ENCODE measurements around the gene RPP25L.

RPP25L gene

GRCh38 chr9:34610434-34611206 is 1.3 kb downstream of the RPP25L start:
- no peak for DNase-seq

GRCh38 chr9:34607331-34607730 is 4.6 kb downstream of the RPP25L start:
- DNase-seq = no peak

DNA sequence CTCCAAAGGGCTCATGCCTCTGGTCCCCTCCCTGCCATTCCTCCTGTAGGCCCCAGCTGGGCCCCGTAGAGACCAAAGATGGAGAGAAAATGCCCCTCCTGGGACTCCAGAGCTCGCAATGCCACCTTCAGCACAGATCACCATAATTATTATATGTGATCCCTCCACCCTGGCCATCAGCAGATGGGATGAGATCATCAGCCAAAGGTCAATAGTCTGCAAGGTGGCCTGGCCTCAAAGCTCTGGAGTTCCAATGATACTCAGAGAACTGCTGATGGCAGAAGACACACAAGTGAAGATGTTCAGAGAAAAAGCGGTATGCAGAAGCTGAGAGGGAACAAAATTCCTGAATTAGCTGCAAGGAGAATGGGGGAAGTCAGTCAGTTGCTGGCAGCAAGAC is 5.0 kb downstream of the RPP25L start:
- no peak for DNase-seq

DNA sequence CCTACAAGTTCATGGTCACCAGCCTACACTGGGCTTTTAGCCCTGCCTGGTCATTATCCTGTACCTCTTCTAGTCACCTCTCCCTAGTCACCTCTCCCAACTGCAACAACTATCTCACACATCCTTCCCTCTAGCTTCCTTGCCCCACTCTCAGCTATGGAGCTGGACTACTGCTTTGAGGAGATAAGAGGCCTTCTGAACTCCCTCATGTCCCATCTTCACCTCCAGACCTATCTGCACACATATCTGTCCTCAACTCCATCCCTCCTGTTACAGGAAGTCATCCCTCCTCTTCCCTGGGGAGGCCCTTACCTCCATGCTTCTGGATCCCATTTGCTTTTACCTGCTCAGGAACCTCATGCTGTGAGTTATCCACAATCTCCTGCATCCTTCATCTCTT is 5.7 kb downstream of the RPP25L start:
- no peak for DNase-seq

GRCh38 chr9:34603610-34604231 is 8.2 kb downstream of the RPP25L start:
- no peak for DNase-seq

- no peak for DNase-seq
These were observed 9.8 kb downstream of the RPP25L start for GRCh38 chr9:34601937-34602573.

DNA sequence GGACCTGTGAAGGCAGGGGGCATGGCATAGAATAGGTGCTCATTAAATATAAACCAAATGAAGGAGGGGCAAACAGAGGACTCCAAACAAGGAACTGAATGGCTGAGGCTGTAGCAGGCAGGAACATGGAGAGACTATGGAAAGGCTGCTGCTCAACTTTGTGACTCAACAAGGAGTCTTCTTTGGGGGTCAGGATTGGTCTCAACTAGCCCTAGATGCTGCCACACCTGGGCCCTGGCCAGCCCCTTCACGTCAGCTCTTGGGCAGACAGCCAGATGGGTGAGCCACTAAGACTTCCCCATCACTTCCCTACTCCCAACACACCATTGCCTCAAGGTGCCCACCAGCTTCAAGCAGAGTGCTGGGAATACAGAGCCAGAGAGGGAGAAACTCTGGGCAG is 11.0 kb downstream of the RPP25L start:
- no peak for DNase-seq

DNA sequence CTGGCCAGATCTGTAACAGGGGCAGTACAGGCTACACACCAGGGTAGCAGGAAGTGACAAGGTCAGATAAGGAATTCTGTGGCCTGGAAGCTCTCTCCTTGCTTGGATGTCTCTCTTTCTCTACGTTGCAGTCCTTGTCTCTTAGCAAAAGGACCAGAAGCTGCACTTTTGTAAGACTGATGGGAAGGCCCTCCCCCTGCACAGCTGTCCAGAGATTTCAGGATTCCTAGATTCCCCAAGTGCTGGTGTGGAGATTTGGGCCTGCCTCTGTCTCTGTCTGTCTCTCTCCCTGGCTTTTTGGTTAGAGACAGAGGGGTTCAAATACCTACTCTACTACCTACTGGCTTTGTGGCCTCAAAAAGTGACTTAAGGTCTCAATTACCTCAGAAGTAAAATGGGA is 12.4 kb downstream of the RPP25L start:
- no peak for DNase-seq

GRCh38 chr9:34594177-34594576 is 17.7 kb downstream of the RPP25L start:
- DNase-seq = no peak

DNA sequence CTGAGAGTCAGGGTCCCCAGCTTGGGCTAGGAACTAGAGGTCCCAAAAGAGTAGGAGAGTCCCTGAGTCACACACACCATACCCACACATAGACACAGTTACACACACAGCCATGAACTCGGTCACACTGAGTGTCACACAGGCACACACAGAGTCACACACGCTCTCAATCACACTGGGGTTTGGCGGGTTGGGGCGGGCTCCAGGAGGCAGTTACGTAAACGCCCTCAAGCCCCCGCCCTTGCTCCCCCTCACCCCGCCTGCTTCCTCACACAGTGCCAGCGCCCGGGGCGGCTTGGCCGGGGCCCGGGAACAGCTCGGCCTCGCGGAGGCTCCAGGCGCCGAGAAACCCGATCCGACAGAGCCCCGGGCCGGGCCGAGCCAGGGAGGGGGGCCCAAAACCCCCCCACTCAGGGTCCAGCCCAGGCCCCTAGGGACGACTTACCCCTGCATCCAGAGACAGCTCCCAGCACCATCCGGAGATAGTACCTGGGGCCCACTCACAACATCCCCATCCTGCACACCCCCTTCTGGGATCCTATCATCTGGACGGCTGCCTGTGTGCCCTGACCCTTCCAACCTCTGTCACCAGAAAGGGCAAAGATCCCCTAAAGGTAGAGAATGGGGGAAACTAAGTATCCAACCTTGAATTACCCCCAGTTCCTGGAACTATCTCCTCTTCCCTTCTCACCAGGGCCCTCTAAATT is 18.8 kb downstream of the RPP25L start:
- no peak for DNase-seq

- DNase-seq = no peak
These were observed 19.7 kb downstream of the RPP25L start for GRCh38 chr9:34591917-34592866.

- DNase-seq = peak; percentile 48
These were observed 20.5 kb downstream of the RPP25L start for GRCh38 chr9:34591248-34591916.

GRCh38 chr9:34590381-34591247 is 21.3 kb downstream of the RPP25L start:
- no peak for DNase-seq

DNA sequence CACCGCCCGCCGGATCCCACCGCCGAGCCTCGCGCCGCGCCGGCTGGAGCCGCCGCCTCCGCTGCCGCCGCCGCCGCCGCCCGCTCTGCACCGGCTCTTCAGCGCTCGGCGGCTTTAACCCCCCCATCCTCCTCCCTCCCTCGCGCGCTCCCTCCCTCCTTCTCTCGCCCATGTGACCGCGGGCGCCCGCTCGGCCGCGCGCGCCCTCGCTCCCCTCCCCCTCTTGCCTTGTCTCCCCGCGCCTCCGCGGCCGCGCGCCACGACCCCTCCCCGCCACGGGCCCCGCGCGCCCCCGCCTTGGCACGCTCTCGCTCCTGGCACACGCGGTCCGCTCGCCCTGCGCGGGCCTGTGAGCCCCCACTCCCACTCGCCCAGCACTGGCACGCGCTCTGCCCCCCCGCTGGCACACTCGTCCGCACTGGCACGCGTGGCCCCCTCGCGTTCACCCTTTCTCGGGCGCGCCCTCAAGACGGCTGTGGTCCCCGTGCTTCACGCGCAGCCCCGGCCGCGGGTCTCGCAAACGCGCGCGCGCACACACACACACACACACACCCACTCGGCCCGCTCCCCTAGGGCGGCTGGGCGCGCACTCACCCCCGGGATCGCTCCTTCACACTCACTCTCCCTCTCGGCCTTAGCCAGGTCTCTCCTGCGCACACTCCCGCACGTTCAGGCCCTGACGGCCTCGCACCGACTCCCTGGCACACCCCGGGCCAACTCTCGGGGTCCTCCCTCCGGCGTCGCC is 22.1 kb downstream of the RPP25L start, which contains the start of gene CNTFR:
Gene CNTFR, minus strand, starts transcription at position 89 of the 745 bp plus-strand sequence. CDS start 20,743 bp downstream, outside the sequence.
- DNase-seq = no peak

- no peak for DNase-seq
These were observed 22.9 kb downstream of the RPP25L start for GRCh38 chr9:34588671-34589635.

DNA sequence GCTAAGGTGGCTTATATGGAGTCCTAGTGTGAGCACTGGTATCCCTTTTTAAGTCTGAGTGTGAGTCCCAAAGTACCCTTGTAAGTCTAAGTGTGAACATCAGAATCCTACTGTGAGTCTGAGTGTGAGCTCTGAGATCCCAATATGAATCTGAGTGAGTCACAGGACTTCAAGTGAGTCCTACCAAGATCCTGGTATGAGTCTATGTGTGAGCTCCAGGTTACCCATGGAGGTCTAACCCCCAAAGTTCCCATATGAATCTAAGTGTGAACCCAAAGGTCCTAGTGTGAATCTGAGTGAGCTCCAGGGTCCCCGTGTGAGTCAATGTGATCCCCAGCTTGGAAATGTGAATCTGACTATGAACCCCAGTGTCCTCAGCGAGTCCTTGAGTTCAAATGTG is 24.6 kb downstream of the RPP25L start:
- no peak for DNase-seq

DNA sequence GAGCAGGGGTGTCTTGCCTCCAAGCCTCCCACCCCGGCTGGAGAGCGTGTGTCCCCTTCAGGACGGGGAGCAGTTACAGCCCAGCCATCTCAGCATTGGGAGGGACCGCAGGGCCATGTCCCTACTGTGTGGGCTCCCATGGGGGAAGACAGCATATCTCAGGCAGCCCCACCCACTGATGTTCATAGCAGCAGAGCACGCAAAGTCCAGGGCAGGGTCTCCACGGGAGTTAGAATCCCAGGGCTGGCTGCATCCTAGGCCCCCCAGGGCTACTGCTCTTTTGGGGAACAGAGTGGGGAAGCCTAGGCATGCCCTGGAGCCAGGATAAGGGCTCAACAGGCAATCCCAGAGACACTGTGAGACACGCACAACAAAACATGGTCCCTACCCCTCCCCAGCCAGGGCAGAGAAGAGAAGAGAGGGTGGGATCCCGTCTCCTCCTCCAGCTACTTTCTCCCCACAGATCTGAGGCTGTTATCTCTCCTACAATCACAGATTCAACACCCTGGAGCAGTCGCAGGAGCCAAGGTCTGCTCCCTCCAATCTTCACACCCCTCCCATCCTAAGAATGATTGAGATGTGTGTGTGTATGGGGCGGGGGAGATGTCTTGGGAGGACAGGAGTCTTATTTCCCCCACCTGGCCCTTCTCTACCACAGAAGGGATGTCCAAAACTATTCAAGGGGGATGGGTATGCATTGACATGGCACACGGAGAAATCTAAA is 25.8 kb downstream of the RPP25L start:
- no peak for DNase-seq

DNA sequence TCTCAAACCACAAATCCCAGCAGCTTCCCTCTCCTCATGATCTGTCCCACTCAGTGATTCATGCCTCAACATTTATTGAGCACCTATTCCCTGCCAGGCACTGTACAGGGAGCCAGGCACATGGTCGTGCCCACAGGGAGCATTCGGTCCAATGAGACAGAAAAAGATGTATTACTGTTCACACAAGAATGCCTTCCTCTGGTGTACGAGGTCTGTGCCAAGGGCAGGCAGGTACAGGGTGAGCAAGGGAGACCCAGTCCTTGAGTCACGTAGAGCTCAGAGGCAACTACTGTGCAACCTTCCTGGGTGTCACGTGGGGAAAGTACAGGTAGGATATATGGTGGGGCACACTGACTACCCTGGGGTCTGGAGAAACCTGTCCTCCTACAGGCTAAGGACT is 26.9 kb downstream of the RPP25L start:
- DNase-seq = no peak
